IPS DF 4.7 (cell line): ENCODE data around the gene SPC25.
"Not testable (repeated sequence)": the region's sequence is repeated elsewhere in the genome, so short reads cannot be mapped to it uniquely, and the experiment has no call there.

Source experiments
- DNase-seq: peaks from one replicate; pipeline ENCODE4 v3.0.0-alpha.2; 2013; ENCODE audit warnings: low spot score; ENCODE audit errors: extremely low read depth

SPC25 gene, protein sequence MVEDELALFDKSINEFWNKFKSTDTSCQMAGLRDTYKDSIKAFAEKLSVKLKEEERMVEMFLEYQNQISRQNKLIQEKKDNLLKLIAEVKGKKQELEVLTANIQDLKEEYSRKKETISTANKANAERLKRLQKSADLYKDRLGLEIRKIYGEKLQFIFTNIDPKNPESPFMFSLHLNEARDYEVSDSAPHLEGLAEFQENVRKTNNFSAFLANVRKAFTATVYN

DNA sequence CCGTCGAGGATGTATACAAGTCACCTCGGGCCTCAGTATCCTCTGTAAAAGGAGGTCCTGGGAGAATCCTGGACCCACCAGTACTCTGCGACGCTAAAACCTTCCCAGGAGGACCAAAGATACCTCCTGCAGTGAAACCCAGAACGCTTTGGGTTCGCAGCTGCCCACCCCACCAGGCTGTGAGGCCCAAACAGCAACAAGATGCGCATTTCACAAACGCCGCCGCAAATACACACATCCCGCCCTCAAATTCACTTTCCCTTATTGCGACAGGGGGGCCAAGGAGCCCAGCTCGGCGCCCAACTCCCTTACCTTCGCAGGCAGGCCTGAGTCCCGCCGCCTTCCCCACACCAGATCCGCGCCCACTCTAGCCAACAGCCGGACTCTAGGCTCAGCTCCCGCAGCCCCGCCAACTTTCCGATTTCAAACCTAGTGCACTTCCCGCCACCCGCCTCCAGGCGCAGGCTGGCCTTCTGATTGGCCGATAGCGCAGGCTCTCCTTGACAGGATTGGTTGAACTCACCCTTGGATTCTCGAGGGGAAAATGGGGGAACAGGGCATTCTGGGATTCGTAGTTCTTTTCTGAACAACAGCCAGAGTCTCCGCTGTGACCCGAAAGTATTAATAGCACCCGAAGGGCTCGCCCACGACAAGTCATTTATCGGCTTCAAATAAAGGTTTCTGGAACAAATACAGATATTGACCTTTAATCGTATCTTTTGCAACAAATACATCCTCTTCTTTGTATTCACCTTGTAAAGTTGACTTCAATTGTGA, at the start of gene SPC25:
SPC25 (minus strand) TSS at position 425 of the 777 bp plus-strand sequence. CDS start 911 bp downstream, outside the sequence.
- DNase-seq, result peak; percentile 92

- no peak for DNase-seq
These were observed 49.7 kb upstream of the SPC25 start for GRCh38 chr2:168939918-168940317.

DNA sequence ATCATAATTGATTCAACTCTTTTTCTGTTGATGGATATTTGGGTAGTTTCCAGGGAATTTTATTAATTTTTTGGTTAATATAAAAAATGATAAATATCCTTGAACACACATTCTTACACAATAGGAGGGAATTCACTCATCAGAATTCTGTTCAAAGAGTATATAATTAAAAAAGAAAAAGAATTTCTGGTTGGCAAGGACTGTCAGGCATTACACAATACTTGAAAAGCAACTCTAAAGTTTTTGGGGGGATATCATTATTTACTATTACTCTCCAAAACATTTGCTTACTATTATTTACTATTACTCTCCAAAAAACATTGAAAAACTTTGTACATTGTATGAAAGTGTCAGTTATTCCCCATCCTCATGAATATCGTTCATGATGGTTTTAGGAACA, 48.8 kb upstream of the SPC25 start:
- no peak for DNase-seq

GRCh38 chr2:168935810-168936581, 45.8 kb upstream of the SPC25 start:
- no peak for DNase-seq

GRCh38 chr2:168934826-168935225, 44.6 kb upstream of the SPC25 start:
- no peak for DNase-seq

DNA sequence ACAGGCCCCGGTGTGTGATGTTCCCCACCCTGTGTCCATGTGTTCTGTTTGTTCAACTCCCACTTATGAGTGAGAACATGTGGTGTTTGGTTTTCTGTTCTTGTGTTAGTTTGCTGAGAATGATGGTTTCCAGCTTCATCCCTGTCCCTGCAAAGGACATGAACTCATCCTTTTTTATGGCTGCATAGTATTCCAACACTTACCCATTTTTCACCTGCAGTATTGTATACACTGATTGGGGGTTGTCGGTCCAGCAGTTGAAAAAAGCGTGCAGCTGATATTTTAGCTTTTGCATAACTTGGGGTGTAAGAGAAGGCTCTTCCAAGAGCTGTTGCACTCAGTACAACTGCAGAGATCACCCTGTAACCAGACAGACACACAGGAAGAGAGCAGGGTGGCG, 41.9 kb upstream of the SPC25 start:
- not testable (repeated sequence) for DNase-seq

DNA sequence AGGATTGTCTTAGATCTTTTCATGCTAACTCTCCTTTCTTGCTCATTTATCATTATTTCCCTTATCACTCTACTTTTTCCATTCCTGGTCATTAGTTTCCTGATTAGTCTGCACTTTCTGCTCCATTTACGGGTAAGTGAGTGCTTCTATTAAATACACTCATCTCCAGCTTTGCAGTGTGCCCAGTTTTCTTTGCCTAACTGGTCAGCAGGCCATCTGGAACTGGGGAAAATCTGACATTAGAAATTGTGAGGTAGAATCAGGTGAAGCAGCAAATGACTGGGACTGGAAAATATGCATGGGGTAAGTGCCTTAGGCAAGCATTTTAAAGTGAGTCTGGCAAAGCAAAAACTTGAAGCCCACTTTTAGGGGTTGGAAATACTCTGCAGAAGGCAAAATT, 40.0 kb upstream of the SPC25 start:
- no peak for DNase-seq

DNA sequence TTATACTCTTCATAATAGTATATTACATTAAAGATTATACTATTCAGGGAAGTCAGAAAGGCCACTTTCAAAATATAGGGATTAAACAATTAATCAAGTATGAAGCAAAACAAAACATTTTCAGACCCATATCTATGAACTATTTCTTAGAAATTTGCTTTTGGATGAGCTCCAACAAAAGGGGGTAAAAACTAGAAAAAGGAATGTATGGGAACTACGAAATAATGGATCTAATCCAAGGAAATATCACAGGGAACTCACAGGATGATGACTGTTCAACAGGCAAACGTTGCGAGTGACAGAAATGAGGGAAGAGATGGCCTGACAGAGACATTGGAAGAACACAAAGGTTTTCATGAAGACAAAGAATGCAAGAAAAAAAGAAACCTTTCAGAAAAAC, 38.8 kb upstream of the SPC25 start:
- DNase-seq, result no peak

- DNase-seq, result no peak
These were observed 38.0 kb upstream of the SPC25 start for GRCh38 chr2:168928113-168928831.

GRCh38 chr2:168926621-168927386, 36.6 kb upstream of the SPC25 start:
- DNase-seq, result no peak

DNA sequence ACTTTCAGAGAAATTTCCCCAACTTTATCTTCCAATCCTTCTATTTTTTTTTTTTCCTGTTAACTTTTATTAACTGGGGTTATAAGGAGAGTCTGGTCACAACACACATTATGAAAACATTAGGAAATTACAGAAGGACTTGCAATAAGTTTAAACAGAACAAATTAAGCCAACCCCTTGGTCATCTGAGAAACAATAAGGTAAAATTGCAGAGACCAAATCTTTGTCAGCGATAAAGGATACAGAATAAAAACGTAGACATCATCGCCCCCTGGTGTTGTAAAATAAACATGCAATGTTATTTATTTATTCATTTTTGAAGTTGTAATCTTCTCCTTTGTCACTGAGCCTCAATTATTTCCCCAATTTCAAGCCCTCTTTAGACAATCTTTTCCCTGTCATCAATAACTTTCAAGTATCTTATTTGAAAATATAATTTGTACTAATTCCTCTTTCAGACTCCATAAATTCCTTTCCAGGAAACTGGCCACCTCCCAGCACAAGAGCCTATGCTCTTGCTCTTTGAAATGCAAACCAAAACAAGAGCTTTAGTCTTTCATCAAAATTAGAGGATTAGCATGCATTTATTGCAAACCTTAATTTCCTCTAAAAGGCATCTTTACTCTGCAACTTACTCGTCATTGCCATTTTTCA, 30.4 kb upstream of the SPC25 start:
- no peak for DNase-seq

GRCh38 chr2:168916331-168916675, 26.1 kb upstream of the SPC25 start:
- DNase-seq, result no peak

DNA sequence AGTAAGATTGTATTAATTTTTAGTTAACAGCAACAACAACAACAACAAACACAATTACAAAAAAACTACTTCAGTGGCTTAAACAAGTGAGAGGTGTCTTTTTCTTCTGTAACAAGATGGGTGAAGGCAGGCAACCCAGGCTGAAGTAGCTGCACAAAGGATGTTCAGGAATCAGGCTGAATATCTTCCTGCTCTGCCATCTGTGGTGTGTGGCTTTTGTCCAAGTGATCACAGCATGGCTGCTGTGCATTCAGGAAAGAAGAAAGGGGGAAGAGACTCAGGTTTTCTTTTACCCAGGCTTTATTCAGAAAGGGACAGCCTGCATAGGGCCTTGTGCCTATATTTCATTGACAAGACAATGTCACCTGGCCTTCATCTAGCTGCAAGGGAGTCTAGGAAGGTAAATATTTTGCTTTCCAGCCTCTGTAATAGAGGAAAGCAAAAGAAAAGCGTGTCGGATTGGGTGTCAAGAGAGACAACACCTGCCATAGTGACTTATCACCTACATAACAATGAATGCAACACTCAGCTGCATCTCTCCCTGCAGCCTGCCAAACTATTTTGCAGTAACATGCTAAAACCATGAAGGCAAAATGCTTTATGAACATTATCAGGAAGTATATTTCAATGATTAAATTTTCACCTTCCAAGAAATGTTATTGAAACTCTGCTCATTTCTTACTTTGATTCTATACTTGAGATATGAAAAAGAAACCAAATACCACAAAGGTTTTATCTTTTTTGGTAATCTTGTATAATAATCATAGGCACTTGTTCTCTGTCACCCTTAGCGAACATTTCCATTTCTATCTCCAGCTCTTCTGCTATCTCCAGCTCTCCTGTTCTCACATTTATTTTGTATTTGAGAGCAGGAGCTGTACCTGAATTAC, 25.5 kb upstream of the SPC25 start:
- DNase-seq, result no peak

DNA sequence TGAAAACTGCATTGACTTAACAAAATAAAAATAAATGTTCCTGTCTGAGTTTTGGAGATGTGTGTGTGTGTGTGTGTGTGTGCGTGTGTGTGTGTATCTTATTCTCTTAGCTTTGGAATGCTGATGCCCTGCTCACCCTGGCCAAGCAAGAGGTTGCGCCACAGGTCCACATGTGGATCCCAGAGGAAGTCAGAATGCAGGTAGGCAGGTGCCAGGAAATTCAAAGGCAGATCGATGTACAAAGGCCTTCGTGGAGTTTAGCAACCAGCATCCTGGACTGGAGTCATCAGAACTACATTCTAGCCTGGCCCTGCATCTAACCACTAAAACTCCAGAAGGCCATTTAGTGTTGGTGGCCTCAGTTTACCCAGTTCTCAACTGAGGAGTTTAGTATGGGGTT, 23.3 kb upstream of the SPC25 start:
- DNase-seq, result no peak

GRCh38 chr2:168912901-168913369, 22.7 kb upstream of the SPC25 start:
- no peak for DNase-seq

DNA sequence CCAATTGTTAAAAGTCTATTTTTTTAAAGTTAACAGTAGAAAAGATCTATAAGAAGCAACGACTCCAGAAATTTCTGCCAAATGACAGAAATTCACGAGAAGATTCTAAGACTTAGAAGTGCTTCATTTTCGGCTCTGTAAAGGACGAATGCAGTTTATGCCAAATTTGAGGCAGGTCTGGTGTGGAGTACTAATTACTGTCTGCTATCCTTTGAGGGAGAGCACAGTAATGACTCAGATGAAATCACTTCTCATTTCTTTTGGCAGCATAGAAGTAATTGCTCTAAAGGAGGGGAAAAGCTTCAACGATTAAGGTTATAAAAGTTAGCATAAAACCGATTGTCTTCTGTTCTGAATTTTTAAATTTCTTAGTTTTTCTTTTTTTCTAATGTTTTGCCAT, 22.2 kb upstream of the SPC25 start:
- no peak for DNase-seq

DNA sequence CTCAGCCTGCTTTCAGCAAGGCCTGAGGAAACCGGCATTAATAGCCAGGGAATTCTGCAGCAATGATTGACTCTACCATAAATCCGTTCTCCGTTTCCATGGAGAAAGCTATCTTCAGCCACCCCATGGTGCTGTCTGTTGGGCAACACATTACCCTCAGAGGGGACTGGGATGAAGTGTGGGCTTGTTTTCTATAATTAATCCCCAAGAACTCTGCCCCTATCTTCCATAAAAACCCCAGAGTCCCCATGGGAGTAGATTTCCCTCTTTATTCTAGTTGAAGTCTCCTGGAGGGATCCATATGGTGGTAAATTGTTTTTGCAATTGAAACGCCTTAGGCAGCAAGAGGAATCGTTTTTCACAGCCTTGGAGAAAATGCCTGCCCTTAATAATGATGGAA, 20.1 kb upstream of the SPC25 start:
- DNase-seq, result no peak

- no peak for DNase-seq
These were observed 17.9 kb upstream of the SPC25 start for GRCh38 chr2:168907940-168908662.

DNA sequence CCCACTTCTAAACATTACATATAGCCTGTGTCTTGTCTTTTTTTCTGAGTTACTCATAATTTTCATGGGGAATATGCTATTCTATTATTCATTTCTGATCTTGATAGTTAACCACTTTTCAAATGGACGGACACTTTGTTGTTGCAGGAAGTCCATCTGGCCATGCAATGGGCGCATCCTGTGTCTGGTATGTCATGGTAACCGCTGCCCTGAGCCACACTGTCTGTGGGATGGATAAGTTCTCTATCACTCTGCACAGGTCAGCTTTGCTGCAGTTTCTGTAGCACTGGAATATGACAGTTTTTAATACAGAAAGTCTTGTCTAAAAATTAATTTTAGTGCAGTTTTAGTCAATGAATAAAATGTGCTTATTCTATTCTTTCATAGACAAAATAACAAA, 14.1 kb upstream of the SPC25 start:
- DNase-seq, result no peak
